H1 (cell line): ENCODE measurements around the gene GFOD1. TPM values are rescaled to one million over a fixed set of nuclear protein-coding genes. Genes with fewer than 3 reads are reported as not detected.

Experiments
- HDAC6 ChIP-seq: IDR thresholded peaks from one replicate; pipeline ENCODE4 v1.7.1; 2012; ENCODE audit warnings: low read depth, mild to moderate bottlenecking, inconsistent platforms, low read length, moderate library complexity
- JUN ChIP-seq: IDR thresholded peaks from 2 replicates; pipeline ENCODE4 v1.6.1; 2011; ENCODE audit warnings: low read depth, mild to moderate bottlenecking, improper control_type of control experiment, low read length
- KDM1A ChIP-seq: fragments of 200-600, 300-600 bp; sonication (generic); IDR thresholded peaks from 2 replicates; pipeline ENCODE4 v1.7.1; 2016; ENCODE audit warnings: mild to moderate bottlenecking, low read length, borderline replicate concordance
- KDM4A ChIP-seq: IDR thresholded peaks from one replicate; pipeline ENCODE4 v1.7.1; 2012; ENCODE audit warnings: low read depth, mild to moderate bottlenecking, moderate library complexity, low read length, inconsistent platforms; ENCODE audit not compliant: severe bottlenecking
- MAFK ChIP-seq: IDR thresholded peaks from 2 replicates; pipeline ENCODE4 v1.6.1; 2012; ENCODE audit warnings: low read depth, mild to moderate bottlenecking, improper control_type of control experiment, low read length
- MAX ChIP-seq: IDR thresholded peaks from 2 replicates; pipeline ENCODE4 v1.6.1; 2012; ENCODE audit warnings: inconsistent platforms
- RBBP5 ChIP-seq: IDR thresholded peaks from 2 replicates; pipeline ENCODE4 v1.7.1; 2012; ENCODE audit warnings: low read depth, mild to moderate bottlenecking, inconsistent platforms, low read length, moderate library complexity, borderline replicate concordance
- RNF2 ChIP-seq: fragments of 200-900, 300-1000 bp; sonication (generic); IDR thresholded peaks from 2 replicates; pipeline ENCODE4 v1.7.1; 2016; ENCODE audit warnings: borderline replicate concordance, low read depth, mild to moderate bottlenecking, antibody characterized with exemption, low read length; ENCODE audit not compliant: poor library complexity, severe bottlenecking; ENCODE audit errors: missing control alignments
- SAP30 ChIP-seq: fragments of 300-600 bp; sonication (generic); IDR thresholded peaks from 2 replicates; pipeline ENCODE4 v1.7.1; 2012; ENCODE audit warnings: low read length, moderate library complexity, mild to moderate bottlenecking, inconsistent platforms; ENCODE audit not compliant: insufficient read depth, insufficient replicate concordance
- SP4 ChIP-seq: IDR thresholded peaks from 2 replicates; pipeline ENCODE4 v1.6.1; 2012; ENCODE audit warnings: low read length, inconsistent platforms
- polyA plus RNA-seq, 7 experiments: library from polyadenylated mRNA; depleted of rRNA in 3 of 7; stranded (reverse) in 5 of 7; unstranded in 2 of 7; fragments of >200 nt in 5 of 7; fragments of 200-250 nt in 2 of 7; gene quantifications; 1 replicate in 5 of 7; 2 replicates in 1 of 7; 4 replicates in 1 of 7; pipeline versions ENCODE4 v1.2.1 to v1.2.3, GENCODE V29; 2011 to 2013; ENCODE audit warnings: missing spikeins in 2 of 7, mixed read lengths in 2 of 7
- total RNA-seq: library from RNA; stranded (reverse); fragmentation: NEBNext Ultra II Directional; extraction: Animal tissue kit (Norgen Biotek cat#: 25700); gene quantifications from 2 replicates; pipeline ENCODE4 v1.2.1, GENCODE V29; 2021

The GFOD1 gene
- total and polyA plus RNA-seq, 2 of the 8 experiments (the other 6 are each of a cell fraction or from before 2014, with no cell fraction given): 2.5 to 8.8 TPM

DNA sequence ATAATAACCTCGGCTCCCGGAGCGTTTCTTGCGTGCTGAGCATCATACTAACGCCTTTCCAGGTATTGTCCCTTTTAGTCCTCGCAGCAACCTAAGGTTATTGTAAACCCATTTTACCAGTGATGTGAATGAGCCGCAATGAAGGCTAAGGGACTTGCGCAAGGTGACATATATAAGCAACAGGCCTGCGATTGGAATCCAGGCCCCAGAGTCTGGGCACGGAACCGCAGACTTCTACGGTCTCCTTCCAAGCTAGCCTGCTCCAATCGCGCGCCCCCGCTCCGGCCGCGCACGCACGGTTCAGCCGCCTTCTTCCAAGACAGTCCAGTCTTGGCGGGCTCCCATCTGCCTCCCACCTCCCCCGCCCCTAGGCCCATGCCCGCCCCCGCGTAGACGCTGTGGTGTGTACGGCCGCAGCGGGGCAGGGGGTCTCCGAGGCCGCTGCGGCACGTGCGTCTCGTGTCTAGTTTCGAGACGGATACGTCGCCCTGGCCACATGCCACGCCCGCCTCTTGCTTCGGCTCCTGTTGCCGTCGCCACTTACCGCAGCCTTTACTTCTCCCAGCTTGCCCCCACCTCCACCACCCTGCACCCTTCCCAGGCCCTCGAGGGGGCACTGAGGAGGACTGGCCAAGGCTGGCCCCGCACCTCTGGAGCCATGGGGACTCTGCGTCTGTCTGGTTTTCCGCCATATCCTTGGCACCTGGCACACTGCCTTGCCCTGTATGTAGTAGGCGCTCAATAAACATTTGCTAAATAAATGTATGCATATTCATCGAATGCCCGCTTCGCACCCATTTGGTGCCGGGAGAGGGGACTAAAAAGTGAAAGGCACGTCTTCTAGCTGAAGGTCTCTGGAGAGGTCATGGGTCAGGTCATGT lies 855 bp upstream of the GFOD1 start (continued):
- TF ChIP-seq KDM1A (no peak), HDAC6 (no peak), SP4 (0 out of 2 replicates have a peak, but pooled peaks have one; percentile 37), RBBP5 (0 out of 2 replicates have a peak, but pooled peaks have one; percentile 0), SAP30 (no peak), MAX (peak; percentile 97), RNF2 (peak; percentile 40), KDM4A (peak; percentile 39), JUN (no peak), MAFK (no peak)
